ENCODE results near the gene USP35. TPM values are rescaled to one million over a fixed set of nuclear protein-coding genes. Genes with fewer than 3 reads are reported as not detected.

USP35 gene
- total RNA-seq, 1 experiment from 2014 or later = 11.3 TPM

DNA sequence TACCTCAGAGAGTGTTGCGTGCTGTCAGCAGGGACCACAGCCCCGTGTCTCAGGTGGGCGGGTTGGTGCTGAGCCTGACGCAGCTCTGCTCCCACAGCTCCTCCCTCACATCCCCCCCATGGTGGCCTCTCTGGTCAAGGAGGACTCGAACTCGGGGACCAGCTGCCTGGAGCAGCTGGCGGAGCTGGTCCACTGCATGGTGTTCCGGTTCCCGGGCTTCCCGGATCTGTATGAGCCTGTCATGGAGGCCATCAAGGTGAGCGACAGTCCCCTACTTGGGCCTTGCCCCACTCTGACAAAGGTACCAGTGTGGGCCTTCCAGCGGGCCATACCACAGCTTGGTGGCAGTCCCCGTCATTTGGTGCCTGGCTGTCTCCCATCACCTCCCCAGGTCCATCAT lies 11.8 kb downstream of the USP35 start:
- ChIA-PET POLR2A (no interaction called here), CTCF (no interaction called here)
- Histone ChIP-seq H3K4me3 (ENCODE audit: low read depth, low read length) (no peak overlapping the region), H3K36me3 (ENCODE audit: control insufficient read depth, insufficient read depth, low read length) (no peaks in the 10 kb centered on the region), H3K4me1 (peaks cover 15% of the 10 kb centered on the region; the same call in 1 of the 2 replicates), H3K9me3 (no peaks in the 10 kb centered on the region), H3K27me3 (replicated peaks; ENCODE audit: control insufficient read depth, insufficient read depth, low read length) (no peaks in the 10 kb centered on the region)
- Mint-ChIP-seq H3K9me3 (ENCODE audit: unreplicated experiment) (no peaks in the 10 kb centered on the region), H3K4me3 (ENCODE audit: unreplicated experiment) (no peak overlapping the region), H3K36me3 (ENCODE audit: insufficient read depth, unreplicated experiment) (peaks cover 16% of the 10 kb centered on the region), H3K4me1 (ENCODE audit: low read depth, unreplicated experiment) (peaks cover 6% of the 10 kb centered on the region), H3K27me3 (ENCODE audit: insufficient read depth, unreplicated experiment) (no peaks in the 10 kb centered on the region), H3K27ac (ENCODE audit: unreplicated experiment) (no peak overlapping the region)
- intact Hi-C loops (cut with micrococcal nuclease; ENCODE audit: unreplicated experiment) = no loop called here
- DNase-seq = peak in 1 of 2 experiments; percentile 36
- TF ChIP-seq, protein P1, sequence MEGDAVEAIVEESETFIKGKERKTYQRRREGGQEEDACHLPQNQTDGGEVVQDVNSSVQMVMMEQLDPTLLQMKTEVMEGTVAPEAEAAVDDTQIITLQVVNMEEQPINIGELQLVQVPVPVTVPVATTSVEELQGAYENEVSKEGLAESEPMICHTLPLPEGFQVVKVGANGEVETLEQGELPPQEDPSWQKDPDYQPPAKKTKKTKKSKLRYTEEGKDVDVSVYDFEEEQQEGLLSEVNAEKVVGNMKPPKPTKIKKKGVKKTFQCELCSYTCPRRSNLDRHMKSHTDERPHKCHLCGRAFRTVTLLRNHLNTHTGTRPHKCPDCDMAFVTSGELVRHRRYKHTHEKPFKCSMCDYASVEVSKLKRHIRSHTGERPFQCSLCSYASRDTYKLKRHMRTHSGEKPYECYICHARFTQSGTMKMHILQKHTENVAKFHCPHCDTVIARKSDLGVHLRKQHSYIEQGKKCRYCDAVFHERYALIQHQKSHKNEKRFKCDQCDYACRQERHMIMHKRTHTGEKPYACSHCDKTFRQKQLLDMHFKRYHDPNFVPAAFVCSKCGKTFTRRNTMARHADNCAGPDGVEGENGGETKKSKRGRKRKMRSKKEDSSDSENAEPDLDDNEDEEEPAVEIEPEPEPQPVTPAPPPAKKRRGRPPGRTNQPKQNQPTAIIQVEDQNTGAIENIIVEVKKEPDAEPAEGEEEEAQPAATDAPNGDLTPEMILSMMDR (IDR thresholded peaks at IDR 0.05; ENCODE audit: insufficient read depth in 1 of 2, low read depth in 1 of 2, low read length in 1 of 2, severe bottlenecking in 1 of 2, unreplicated experiment in 1 of 2) = no peak
- no TSS peak for BruUV-seq (replicated peaks)

DNA sequence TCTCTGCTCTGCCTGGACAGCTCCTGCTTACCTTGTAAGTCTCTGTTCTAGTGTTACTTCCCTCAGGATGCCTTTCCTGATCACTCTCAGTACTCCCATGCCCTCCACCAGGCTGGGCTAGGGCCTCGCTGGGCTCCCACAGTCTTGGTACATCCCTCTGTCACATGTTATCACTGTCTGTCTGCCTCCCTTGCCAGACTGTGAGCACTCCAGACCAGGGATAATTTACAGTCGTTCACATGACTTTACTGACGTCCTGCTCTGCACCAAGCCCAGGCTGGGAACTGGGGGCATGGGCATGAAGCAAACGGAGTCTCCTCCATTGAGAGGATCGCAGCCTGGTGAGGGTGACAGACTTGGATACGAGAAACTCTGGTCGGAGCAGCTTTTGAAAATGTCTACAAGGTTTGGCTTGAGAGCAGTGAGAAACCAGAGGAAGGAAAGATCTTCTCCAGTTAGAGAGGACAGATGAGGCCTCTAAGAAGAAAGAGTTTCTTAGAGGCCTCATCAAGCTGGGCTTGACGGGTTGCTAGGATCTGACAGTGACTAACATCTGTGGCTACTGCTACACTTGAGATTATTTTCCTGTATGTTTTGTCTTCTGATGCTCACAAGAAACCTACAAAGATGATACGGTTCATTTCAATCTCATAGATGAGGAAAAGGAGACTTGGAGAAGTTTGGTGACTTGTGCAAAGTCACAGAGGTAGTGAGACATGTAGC lies 12.5 kb downstream of the USP35 start:
- ChIA-PET POLR2A (no interaction called here), CTCF (no interaction called here)
- intact Hi-C loops (cut with micrococcal nuclease; ENCODE audit: unreplicated experiment) = no loop called here
- Histone ChIP-seq H3K4me3 (ENCODE audit: low read depth, low read length) (no peak overlapping the region), H3K9me3 (no peaks in the 10 kb centered on the region), H3K4me1 (peaks cover 15% of the 10 kb centered on the region; the same call in 1 of the 2 replicates), H3K36me3 (ENCODE audit: control insufficient read depth, insufficient read depth, low read length) (no peaks in the 10 kb centered on the region), H3K27me3 (replicated peaks; ENCODE audit: control insufficient read depth, insufficient read depth, low read length) (no peaks in the 10 kb centered on the region)
- H3K9me3 Mint-ChIP-seq (ENCODE audit: unreplicated experiment) = no peaks in the 10 kb centered on the region
- DNase-seq = peak in 1 of 2 experiments; percentile 29
- H3K27ac Mint-ChIP-seq (ENCODE audit: unreplicated experiment) = peak overlapping the region; percentile 10
- H3K4me3 Mint-ChIP-seq (ENCODE audit: unreplicated experiment) = no peak overlapping the region
- H3K36me3 Mint-ChIP-seq (ENCODE audit: insufficient read depth, unreplicated experiment) = peaks cover 16% of the 10 kb centered on the region
- H3K27me3 Mint-ChIP-seq (ENCODE audit: insufficient read depth, unreplicated experiment) = no peaks in the 10 kb centered on the region
- H3K4me1 Mint-ChIP-seq (ENCODE audit: low read depth, unreplicated experiment) = peaks cover 6% of the 10 kb centered on the region
- no TSS peak for BruUV-seq (replicated peaks)
- TF ChIP-seq, protein P1 (IDR thresholded peaks at IDR 0.05; ENCODE audit: insufficient read depth in 1 of 2, low read depth in 1 of 2, low read length in 1 of 2, severe bottlenecking in 1 of 2, unreplicated experiment in 1 of 2) = no peak

DNA sequence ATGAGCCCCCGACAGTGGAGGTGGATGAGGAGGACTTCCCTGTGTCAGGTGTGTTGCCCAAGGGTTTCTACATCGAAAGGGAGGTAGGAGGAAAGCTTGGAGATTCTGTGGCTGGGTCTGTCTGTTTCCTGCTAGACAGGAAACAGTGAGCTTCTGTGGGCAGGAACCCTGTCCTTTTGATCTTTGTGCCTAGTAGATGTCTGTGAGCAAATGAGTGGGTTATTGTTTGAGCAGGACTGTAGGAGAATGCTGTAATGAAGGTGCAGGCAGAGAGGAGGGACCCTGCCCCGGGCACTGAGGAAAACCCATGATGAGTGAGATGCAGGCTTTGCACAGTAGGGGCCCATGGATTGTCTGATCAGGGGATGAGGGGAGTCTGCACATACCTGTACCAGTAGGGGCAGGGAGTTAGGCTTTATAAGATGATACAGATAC lies 14.0 kb downstream of the USP35 start:
- no TSS peak for BruUV-seq (replicated peaks)
- peaks cover 24% of the 10 kb centered on the region for H3K36me3 Mint-ChIP-seq (ENCODE audit: insufficient read depth, unreplicated experiment)
- CTCF ChIA-PET = interaction anchor here (0.6 kb wide), 1 partner anchor 14 kb away, joined by 3 read pairs; the partner anchor contains the start of gene KCTD21

More for the DNA sequence above, 14.0 kb downstream of the USP35 start:
- TF ChIP-seq, protein P1 (IDR thresholded peaks at IDR 0.05; ENCODE audit: insufficient read depth in 1 of 2, low read depth in 1 of 2, low read length in 1 of 2, severe bottlenecking in 1 of 2, unreplicated experiment in 1 of 2) = no peak
- Histone ChIP-seq H3K27me3 (replicated peaks; ENCODE audit: control insufficient read depth, insufficient read depth, low read length) (no peaks in the 10 kb centered on the region), H3K4me3 (ENCODE audit: low read depth, low read length) (no peak overlapping the region), H3K4me1 (peaks cover 15% of the 10 kb centered on the region; the same call in 1 of the 2 replicates), H3K36me3 (ENCODE audit: control insufficient read depth, insufficient read depth, low read length) (no peaks in the 10 kb centered on the region), H3K9me3 (no peaks in the 10 kb centered on the region)
- no peaks in the 10 kb centered on the region for H3K9me3 Mint-ChIP-seq (ENCODE audit: unreplicated experiment)
- H3K4me1 Mint-ChIP-seq (ENCODE audit: low read depth, unreplicated experiment) = peaks cover 6% of the 10 kb centered on the region
- POLR2A ChIA-PET = no interaction called here
- DNase-seq = peak in 1 of 2 experiments; percentile 38
- intact Hi-C loops (cut with micrococcal nuclease; ENCODE audit: unreplicated experiment) = loop anchor here (2.0 kb wide), 1 partner anchor 28 kb away; no protein-coding TSS in a partner anchor
- peak overlapping the region; percentile 12 for H3K27ac Mint-ChIP-seq (ENCODE audit: unreplicated experiment)
- no peak overlapping the region for H3K4me3 Mint-ChIP-seq (ENCODE audit: unreplicated experiment)
- no peaks in the 10 kb centered on the region for H3K27me3 Mint-ChIP-seq (ENCODE audit: insufficient read depth, unreplicated experiment)
